ES-I3 (cell line): ENCODE results near the gene ISCA1.

Source experiments
- H3K36me3 ChIP-seq: 2 replicates; pipeline ENCODE4 v1.6.1; 2013; ENCODE audit warnings: mild to moderate bottlenecking, low read length, control low read depth, moderate library complexity; ENCODE audit not compliant: insufficient read depth
- H3K4me1 ChIP-seq: 2 replicates; pipeline ENCODE4 v1.6.1; 2013; ENCODE audit warnings: mild to moderate bottlenecking, control low read depth, low read length; ENCODE audit not compliant: insufficient read depth
- H3K9ac ChIP-seq: 2 replicates; pipeline ENCODE4 v1.6.1; 2013; ENCODE audit warnings: low read depth, mild to moderate bottlenecking, low read length, moderate library complexity
- H3K9me3 ChIP-seq: 2 replicates; pipeline ENCODE4 v1.6.1; 2013; ENCODE audit warnings: mild to moderate bottlenecking, low read length, moderate library complexity; ENCODE audit not compliant: control insufficient read depth, insufficient read depth

Gene ISCA1

DNA sequence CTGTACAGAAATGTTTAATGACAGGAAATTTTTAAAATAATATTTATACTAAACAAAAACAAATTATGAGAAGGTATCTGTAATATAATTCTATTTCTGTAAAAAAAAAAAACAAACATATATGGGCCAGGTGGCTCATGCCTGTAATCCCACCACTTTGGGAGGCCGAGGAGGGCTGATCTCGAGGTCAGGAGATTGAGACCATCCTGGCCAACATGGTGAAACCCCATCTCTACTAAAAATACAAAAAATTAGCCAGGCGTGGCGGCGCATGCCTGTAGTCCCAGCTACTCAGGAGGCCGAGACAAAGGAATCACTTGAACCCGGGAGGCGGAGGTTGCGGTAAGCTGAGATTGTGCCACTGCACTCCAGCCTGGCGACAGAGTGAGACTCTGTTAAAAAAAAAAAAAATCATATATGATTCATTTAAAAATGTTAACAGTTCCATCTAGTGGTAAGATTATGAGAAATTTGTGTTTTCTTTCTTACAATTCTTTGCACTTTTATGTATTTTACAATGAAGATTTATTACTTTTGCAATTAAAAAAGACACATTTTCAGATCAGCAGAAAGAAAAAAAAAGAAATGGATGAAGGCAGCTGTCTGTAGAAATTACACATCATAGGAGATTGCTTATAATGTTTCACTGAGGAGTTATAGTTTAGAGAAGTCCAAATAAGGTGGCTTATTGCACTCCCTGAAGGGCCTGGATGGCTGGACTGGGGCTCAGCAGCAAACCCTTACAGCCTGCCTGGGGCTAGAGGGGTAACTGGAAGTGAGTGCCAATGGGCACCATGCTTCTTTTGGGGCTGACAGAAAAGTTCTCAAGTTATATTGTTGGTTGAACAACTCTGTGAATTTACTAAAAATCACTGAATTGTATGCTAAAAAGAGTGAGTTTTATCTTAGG is 43.2 kb downstream of the ISCA1 start:
- no peaks in the 10 kb centered on the region for H3K4me1 ChIP-seq
- no peaks in the 10 kb centered on the region for H3K9me3 ChIP-seq
- no peaks in the 10 kb centered on the region for H3K36me3 ChIP-seq
- H3K9ac ChIP-seq = no peak overlapping the region

DNA sequence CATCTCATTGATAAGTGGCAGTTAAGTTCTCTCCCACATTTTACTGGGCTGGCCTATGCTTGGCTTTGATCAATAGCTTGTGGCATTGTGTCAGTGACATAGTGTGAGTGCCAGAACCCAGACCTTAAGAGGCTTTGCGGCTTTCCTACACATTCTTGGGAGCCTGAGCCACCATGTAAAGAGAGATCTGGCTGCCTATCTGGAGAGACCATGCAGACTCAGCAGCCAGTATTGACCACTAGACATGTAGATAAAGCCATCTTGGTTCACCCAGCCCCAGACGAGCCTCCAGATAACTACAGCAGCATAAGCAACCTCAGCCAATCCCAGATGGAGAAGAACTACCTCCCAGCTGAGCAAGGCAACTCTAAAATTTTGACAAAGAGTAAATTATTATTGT is 51.5 kb downstream of the ISCA1 start:
- Histone ChIP-seq H3K4me1 (no peaks in the 10 kb centered on the region), H3K9ac (no peak overlapping the region), H3K36me3 (no peaks in the 10 kb centered on the region), H3K9me3 (no peaks in the 10 kb centered on the region)

GRCh38 chr9:86222667-86223066 is 59.7 kb downstream of the ISCA1 start:
- H3K9ac ChIP-seq = no peak overlapping the region
- H3K36me3 ChIP-seq = no peaks in the 10 kb centered on the region
- no peaks in the 10 kb centered on the region for H3K9me3 ChIP-seq
- no peaks in the 10 kb centered on the region for H3K4me1 ChIP-seq

DNA sequence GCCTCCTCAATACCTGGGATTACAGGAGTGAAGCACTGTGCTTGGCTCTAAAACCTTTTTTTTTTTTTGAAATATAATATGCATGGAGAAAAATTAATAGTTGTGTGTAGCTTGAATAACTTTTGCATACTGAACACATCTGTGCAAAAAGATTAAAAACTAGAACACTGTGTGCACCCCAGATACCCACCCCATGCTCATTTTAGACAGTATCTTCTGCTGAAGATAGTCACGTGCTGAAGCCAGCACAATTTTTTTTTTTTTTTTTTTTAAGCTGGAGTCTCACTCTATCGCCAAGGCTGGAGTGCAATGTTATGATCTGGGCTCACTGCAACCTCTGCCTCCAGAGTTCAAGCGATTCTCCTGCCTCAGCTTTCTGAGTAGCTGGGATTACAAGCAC is 62.7 kb downstream of the ISCA1 start:
- Histone ChIP-seq H3K36me3 (no peaks in the 10 kb centered on the region), H3K4me1 (no peaks in the 10 kb centered on the region), H3K9ac (no peak overlapping the region), H3K9me3 (no peaks in the 10 kb centered on the region)

DNA sequence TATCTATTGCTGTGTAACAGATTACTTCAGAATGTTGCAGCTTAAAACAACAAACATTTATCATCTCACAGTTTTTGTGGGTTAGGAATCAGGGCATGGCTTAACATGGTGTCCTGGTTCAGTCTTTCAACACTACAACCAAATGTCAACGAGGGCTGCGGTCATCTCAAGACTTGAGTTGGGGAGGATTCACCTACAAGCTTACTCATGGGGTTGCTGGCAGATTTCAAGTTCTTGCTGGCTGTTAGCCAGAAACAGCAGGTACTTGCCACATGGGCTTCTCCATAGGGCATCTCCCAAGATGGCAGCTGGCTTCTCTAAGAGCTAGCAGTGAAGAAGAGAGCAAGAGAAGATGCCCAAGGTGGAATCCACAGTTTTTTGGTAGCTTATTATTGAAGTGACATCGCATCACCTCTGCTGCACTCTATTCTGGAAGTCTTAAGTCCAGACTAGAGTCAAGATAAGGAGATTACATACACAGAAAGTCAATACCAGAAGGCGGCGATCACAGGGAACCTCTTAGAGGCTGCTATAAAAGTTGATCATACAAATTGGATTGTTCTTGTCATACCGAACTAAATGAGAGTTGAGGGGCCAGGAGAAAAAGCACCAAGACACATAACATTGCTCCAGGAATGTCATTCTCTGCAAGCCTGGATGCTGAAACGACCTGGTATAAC is 65.1 kb downstream of the ISCA1 start:
- Histone ChIP-seq H3K9me3 (no peaks in the 10 kb centered on the region), H3K36me3 (no peaks in the 10 kb centered on the region), H3K4me1 (no peaks in the 10 kb centered on the region), H3K9ac (no peak overlapping the region)
